HPDE6-E6E7 (cell line): ENCODE results near the gene SIGLEC8.
"Not testable (repeated sequence)": the region's sequence is repeated elsewhere in the genome, so short reads cannot be mapped to it uniquely, and the experiment has no call there.

ENCODE experiments used
- DNase-seq: peaks from one replicate; pipeline ENCODE4 v3.0.0; 2011; ENCODE audit warnings: missing footprints; ENCODE audit errors: extremely low spot score

The SIGLEC8 gene

GRCh38 chr19:51458051-51458645 is at the start of gene SIGLEC8:
SIGLEC8 (minus strand) TSS chr19:51458454; CDS start chr19:51458387, 67 bp downstream.
- DNase-seq, result no peak

GRCh38 chr19:51507640-51508058 is 49.4 kb upstream of the SIGLEC8 start:
- DNase-seq, result no peak

DNA sequence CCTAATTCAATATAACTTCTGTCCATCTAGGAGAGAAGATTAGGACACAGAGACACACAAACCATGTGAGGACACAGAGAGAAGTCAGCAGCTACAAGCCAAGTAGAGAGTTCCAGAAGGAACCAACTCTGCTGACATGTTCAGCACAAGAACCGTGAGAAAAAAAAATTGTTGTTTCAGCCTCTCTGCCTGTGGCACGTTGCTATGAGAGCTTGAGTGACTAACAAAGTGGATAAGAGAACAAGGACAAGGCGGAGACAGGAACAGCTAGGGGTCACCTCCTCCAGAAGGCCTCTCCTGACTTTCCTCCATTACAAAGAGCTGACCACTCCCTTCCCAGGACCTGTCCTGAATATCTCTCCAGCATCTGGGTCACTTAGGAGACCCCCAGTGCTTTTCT is 48.9 kb upstream of the SIGLEC8 start:
- DNase-seq, result no peak

- DNase-seq, result no peak
These were observed 47.6 kb upstream of the SIGLEC8 start for GRCh38 chr19:51505904-51506303.

DNA sequence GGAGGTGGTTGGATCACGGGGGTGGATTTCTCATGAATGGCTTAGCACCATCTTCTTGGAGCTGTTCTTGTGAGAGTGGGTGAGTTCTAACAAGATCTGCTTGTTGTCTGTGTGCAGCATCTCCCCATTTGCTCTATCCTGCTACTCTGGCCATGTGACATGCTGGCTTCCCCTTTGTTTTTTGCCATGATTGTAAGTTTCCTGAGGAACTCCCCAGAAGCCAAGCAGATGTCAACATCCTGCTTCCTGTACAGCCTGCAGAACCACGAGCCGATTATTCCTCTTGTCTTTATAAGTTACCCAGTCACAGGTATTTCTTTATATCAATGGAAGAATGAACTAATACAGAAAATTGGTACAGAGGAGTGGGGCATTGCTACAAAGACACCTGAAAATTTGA is 45.6 kb upstream of the SIGLEC8 start:
- no peak for DNase-seq

DNA sequence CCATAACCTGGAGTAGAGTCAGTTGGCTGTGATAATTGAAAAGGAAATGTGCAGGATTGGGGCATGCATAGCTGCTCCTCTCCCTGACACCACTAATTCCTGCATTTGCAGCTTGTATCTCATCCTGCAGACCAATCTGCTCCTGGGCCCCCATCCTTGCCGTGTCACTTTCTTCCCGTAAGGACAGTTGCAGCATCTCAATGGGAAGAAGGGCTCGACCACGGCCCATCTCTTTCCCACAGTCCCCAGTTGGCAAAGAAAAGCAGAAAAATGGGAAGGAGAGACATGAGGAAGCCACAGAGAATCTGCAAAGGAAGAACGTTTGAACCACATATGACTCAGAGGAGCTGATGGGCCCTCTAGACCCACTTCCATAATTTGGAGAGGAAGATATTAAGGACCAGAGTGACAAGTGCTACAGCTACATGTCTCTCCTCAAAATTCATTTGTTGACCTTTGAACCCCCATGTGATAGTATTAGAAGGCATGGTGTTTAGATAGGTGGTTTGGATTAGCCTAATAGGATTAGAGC is 45.1 kb upstream of the SIGLEC8 start:
- DNase-seq, result no peak

DNA sequence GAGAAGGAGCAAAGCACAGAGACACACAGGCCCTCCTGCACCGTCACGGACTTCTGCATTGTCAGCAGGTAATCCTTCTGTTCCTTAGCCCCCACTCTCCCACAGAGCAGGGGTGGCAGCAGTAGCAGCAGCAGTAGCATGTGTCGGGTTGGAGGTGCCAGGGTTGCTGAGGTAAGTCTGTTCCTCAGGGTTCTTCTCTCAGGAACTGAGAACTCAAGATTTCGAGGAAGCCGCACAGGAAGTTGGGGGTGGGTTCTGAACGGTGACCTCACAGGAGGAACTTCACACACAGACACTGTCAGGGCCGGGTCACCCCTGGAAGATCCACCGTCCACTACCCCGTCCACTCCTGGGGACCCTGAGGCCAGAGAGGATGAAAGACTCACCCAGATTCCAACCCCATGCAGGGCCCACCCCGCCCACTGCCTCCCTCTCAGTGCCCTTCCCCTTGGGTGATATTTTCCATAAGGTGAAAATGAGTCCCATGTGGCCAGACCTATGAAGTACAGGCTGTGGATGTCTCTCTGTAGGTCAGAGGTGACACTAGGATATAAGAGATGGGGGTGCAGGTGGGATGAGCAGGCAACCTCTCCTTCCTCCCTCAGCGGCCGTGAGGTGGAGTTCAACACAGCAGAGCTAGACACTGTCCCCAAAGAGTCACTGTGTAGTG is 43.5 kb upstream of the SIGLEC8 start, which contains the start of gene SIGLEC12:
Gene SIGLEC12, minus strand, starts transcription at position 207 of the 670 bp plus-strand sequence. Its CDS starts 67 bp downstream, at position 140.
- DNase-seq, result no peak

DNA sequence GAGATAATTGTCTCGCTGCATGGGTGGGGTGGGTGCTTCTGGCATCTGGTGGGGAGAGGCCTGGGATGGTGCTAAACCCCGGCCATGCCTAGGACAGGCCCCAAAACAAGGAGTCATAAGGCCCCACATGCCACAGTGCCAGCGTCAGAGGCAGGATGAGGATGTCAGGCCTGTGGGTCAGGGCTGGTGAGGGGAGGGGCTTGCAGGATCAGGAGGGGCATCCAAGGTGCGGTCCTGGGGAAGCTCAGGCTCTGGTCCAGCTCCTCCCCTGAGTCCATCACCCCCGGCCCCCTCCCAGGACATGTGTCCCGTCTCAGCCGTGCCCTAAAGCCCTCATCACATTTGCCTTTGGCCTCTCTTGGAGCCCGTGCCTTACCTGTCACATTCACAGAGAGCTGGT is 42.7 kb upstream of the SIGLEC8 start:
- DNase-seq, result not testable (repeated sequence)

- DNase-seq, result no peak
These were observed 39.4 kb upstream of the SIGLEC8 start for GRCh38 chr19:51497666-51498065.

DNA sequence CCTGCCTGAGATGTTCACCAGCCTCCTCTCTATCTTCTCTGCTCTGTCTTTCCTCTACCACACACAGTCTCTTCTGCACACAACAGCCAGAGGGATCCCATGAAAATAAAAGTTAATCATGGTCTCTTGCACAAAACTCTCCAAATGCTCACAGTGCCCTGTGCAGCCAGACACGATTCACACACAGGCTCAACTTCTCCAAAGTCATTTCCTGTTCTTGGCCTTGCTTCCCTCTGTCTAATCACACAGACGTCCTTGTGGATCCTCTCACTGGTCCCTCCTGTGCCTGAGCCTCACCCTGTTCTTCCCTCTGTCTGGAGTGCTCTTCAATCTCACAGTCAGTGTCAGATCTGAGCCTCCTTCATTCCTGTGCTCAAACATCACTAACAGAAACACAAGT is 35.5 kb upstream of the SIGLEC8 start:
- no peak for DNase-seq

- DNase-seq, result no peak
These were observed 33.3 kb upstream of the SIGLEC8 start for GRCh38 chr19:51491586-51491985.

DNA sequence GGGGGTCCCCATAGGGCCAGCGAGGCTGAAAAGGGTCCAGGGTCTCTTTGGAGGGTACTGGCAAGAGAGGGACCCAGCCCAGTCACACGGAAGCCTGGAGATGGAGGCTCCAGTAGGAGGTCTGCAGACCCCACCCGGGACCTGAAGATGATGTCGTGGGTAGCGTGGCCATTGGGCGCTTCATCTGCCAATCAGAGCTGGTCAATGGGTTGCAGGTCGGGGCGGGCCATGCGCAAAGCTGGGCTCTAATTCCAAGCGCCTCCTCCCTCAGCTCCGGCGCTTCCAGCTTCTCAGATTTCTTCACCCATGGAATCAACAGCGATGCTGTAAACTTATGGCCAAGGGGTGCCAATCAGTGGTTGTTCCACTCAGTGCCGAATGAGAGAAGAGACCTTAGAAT is 32.4 kb upstream of the SIGLEC8 start:
- DNase-seq, result no peak

GRCh38 chr19:51489113-51489512 is 30.9 kb upstream of the SIGLEC8 start:
- no peak for DNase-seq

- DNase-seq, result no peak
These were observed 30.2 kb upstream of the SIGLEC8 start for GRCh38 chr19:51488491-51488890.

DNA sequence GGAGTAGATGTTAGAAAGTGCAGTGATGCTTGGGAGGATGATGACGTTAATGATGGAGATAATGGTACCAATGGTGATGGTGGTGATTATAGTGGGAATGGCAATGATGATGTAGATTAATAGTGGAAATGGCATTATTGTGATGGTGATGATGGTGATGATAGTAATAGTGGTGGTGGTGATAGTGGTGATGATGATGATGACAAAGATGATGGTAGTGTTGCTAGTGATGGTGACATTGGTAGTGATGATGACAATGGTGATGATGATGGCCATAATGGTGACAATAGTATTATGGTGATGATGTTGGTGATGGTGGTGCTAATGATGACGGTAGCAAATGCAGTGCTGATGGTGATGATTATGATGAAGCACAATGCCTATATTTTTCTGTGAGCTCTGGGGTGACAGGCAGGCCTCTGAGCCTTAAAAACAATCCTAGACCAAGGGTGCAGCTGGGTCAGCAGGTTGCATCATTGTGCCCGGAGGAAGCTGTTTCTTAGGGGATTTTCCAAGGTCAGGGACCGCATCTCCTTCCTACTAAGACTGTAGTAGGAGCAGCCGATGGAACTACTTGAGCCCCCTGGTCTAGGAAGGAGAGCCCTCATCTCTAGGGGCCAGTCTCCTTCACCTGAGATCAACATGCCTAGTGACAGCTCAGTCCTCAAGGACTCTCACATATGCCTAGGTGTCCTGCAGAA is 27.9 kb upstream of the SIGLEC8 start:
- no peak for DNase-seq

DNA sequence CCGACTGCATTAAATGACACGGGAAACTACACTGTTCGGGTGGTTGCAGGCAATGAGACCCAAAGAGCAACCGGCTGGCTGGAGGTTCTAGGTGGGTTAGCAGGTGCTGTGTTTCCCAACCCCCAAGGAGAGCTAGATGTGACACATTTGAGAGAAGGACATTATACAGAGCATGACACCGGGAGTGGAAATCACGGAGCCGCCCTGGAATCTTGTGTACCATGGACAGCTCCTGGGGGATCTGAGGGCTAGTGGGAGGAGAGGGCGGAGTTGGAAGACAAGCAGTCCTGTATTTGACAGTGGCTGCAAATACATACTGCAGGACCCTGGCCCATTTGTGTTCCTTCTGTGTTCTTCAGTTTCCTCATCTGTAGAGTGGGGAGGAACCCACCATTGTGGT is 22.3 kb upstream of the SIGLEC8 start:
- DNase-seq, result no peak

DNA sequence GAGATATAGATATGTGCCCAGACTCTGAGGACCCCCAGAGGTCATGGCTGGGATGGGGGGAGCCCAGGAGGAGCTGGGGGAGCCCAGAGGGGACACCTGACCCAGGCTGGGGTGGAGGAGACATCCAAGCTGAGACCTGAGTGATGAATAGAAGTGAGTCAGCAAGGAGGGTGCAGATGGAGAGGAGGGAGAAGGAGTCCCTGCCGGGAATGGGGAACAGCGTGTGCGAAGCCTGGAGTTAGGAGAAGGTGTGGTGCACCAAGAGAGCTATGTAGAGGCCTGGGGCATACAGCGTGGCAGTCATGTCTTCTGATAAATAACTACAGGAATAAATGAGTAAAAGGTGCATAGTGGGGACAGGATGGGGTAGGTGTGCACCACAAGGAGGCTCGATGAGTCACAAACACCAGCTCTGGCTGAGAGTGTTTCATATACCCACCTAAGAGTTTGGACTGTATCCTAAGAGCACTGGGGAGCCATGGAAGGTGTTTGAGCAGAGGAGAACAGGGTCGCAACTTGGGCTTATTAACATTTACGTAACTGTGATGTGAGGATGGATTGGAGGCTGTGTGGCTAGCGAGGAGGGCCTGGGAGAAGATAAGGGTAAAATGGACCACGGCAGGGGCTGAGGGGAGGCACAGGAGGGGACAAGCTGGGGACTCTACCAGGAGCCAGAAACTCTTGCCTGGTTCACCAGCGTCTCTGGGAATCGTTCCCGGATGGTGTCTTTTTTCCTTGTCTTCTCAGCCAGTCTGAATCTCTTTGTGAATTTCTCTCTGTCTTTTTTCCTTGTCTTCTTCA is 21.5 kb upstream of the SIGLEC8 start:
- no peak for DNase-seq

DNA sequence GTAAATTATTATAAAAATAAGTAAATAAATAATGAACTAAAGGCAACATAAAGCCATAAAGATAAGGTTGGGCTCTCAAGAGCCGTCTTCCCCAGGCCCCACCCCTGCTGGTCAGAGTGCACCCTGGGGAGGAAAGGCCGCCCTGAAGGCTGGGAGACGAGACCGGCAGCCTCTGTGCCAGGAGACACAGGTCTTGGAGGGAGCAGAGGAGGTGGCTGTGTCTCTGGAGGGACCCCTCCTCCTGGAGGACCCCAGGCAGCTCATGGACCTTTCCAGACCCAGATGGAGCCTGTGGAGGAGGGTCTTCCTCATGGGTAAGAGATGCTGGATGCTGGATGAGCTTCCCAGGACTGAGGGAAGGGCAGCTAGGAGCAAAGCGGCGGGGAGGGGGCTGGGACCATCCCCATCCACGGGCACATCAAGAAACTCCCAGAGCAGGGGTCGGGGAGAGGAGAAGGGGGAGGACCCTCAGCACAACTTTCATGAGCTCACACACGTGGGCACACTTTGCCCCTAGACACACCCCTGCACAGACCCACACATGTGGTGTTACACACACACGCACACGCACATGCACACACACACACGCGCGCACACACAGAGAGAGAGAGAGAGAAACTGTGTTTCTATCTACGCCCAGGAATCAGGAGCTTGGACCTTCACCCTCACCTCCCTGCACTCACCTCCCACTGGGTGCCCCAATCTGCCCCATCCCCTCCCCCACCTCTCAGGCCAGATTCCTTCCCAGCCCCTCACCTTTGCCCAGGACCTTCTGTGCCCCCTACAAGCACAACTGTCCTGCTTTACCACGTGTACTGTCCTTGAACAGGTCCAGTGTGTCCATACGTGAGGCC is 20.4 kb upstream of the SIGLEC8 start, which contains the start of gene CEACAM18:
Gene CEACAM18, plus strand, starts transcription at position 159 of the 854 bp plus-strand sequence.
- no peak for DNase-seq

GRCh38 chr19:51477344-51477743 is 19.1 kb upstream of the SIGLEC8 start:
- no peak for DNase-seq

DNA sequence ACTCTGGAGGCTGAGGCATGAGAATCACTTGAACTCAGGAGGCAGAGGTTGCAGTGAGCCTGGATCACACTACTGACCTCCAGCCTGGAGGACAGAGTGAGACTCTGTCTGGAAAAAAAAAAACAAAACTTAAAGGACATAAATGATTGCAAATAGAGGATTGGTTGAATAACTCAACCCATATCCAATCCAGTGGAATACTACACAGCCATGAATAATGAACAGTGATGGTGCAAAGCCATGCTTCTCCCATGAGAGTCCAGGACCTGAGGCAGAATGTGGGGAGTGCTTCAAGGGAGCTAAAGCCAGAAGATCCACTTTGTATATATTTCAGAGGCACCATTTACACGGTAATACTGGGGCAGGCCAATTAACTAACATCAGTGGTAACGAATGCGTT is 17.9 kb upstream of the SIGLEC8 start:
- DNase-seq, result no peak
